CD8-positive, alpha-beta memory T cell (primary cell): ENCODE measurements around the gene COG5. TPM values are rescaled to one million over a fixed set of nuclear protein-coding genes. Genes with fewer than 3 reads are reported as not detected.

ENCODE experiments used
- CTCF ChIA-PET: fragments of 350-600 bp; sonication (Branson Sonifier 250); formaldehyde crosslinking; loops from one replicate; lab custom pipeline; 2021; ENCODE audit warnings: antibody characterized with exemption; lab: Charles Lee
- POLR2A ChIA-PET: fragments of 350-600 bp; sonication (Branson Sonifier 250); formaldehyde crosslinking; loops from one replicate; lab custom pipeline; 2021; ENCODE audit warnings: antibody characterized with exemption; lab: Charles Lee
- DNase-seq, 5 donors: peaks; one replicate each; pipeline versions ENCODE4 v3.0.0 to v3.0.0-alpha.2; 2020 to 2022; ENCODE audit warnings: mixed read lengths in 1 of 5
- H3K27ac ChIP-seq: one replicate; pipeline ENCODE4 v1.7.0; 2013; ENCODE audit warnings: low read depth, mild to moderate bottlenecking, low read length, moderate library complexity
- H3K27me3 ChIP-seq: 2 replicates; pipeline ENCODE4 v1.7.0; 2013; ENCODE audit warnings: low read length, mild to moderate bottlenecking; ENCODE audit not compliant: insufficient read depth, poor library complexity, severe bottlenecking
- H3K36me3 ChIP-seq: 2 replicates; pipeline ENCODE4 v1.7.0; 2013; ENCODE audit warnings: mild to moderate bottlenecking, low read length, moderate library complexity; ENCODE audit not compliant: insufficient read depth
- H3K4me1 ChIP-seq: 2 replicates; pipeline ENCODE4 v1.7.0; 2013; ENCODE audit warnings: mild to moderate bottlenecking, low read length, moderate library complexity; ENCODE audit not compliant: insufficient read depth
- H3K4me3 ChIP-seq: 2 replicates; pipeline ENCODE4 v1.7.0; 2013; ENCODE audit warnings: mild to moderate bottlenecking, low read length
- H3K9me3 ChIP-seq: 2 replicates; pipeline ENCODE4 v1.7.0; 2013; ENCODE audit warnings: mild to moderate bottlenecking, low read length
- H3K27ac Mint-ChIP-seq, 8 donors: one replicate each; pipeline ENCODE4 v1.8.0; 2020 to 2021; ENCODE audit warnings: mixed read lengths in 8 of 8, mild to moderate bottlenecking in 6 of 8, inconsistent platforms in 3 of 8, moderate library complexity in 3 of 8
- H3K27me3 Mint-ChIP-seq, 2 donors: one replicate each; pipeline ENCODE4 v1.8.0; 2020 to 2021; ENCODE audit warnings: mixed read lengths in 2 of 2, mild to moderate bottlenecking in 1 of 2, moderate library complexity in 1 of 2
- H3K36me3 Mint-ChIP-seq, 3 donors: one replicate each; pipeline ENCODE4 v1.8.0; 2020 to 2021; ENCODE audit warnings: mixed read lengths in 3 of 3, inconsistent platforms in 1 of 3, mild to moderate bottlenecking in 1 of 3
- H3K4me1 Mint-ChIP-seq, 3 donors: one replicate each; pipeline ENCODE4 v1.8.0; 2020 to 2021; ENCODE audit warnings: mixed read lengths in 3 of 3, inconsistent platforms in 1 of 3, mild to moderate bottlenecking in 1 of 3
- H3K4me3 Mint-ChIP-seq, 7 donors: one replicate each; pipeline ENCODE4 v1.8.0; 2020 to 2021; ENCODE audit warnings: mixed read lengths in 7 of 7, mild to moderate bottlenecking in 6 of 7, moderate library complexity in 4 of 7, inconsistent platforms in 2 of 7
- H3K9me3 Mint-ChIP-seq, 5 donors: one replicate each; pipeline ENCODE4 v1.8.0; 2020 to 2022; ENCODE audit warnings: mixed read lengths in 5 of 5, mild to moderate bottlenecking in 3 of 5, moderate library complexity in 2 of 5, inconsistent platforms in 1 of 5
- polyA plus RNA-seq: library from polyadenylated mRNA; unstranded; fragments of 300-500 nt; fragmentation: Illumina TruSeq; gene quantifications from one replicate; pipeline ENCODE4 v1.2.3, GENCODE V29; 2021
- total RNA-seq, 2 experiments: library from RNA; stranded (reverse); gene quantifications; one replicate each; pipeline ENCODE4 v1.2.3, GENCODE V29; 2021

Gene COG5
- total and polyA plus RNA-seq, 3 experiments from 2014 or later: 29.2 to 39.4 (median 38.9) TPM

- Histone ChIP-seq H3K27ac (no peak overlapping the region), H3K9me3 (no peaks in the 10 kb centered on the region), H3K4me3 (no peak overlapping the region), H3K27me3 (no peaks in the 10 kb centered on the region), H3K36me3 (no peaks in the 10 kb centered on the region), H3K4me1 (no peaks in the 10 kb centered on the region)
- Mint-ChIP-seq H3K27me3 (peaks cover 0 to 2% of the 10 kb centered on the region in 2 donors), H3K9me3 (no peaks in the 10 kb centered on the region), H3K4me3 (no peak overlapping the region), H3K27ac (peak overlapping the region in 1 of 8 donors; percentile 37), H3K4me1 (peaks cover 0 to 4% (median 3%) of the 10 kb centered on the region in 3 donors), H3K36me3 (peaks cover 13 to 26% (median 21%) of the 10 kb centered on the region in 3 donors)
- no peak for DNase-seq
- ChIA-PET CTCF (no interaction called here), POLR2A (no interaction called here)
Measured at GRCh38 chr7:107312418-107312817, 251.3 kb downstream of the COG5 start.

GRCh38 chr7:107309296-107309695 lies 254.4 kb downstream of the COG5 start:
- DNase-seq: no peak

GRCh38 chr7:107304636-107305035 lies 259.1 kb downstream of the COG5 start:
- H3K9me3 Mint-ChIP-seq: no peaks in the 10 kb centered on the region
- H3K27me3 Mint-ChIP-seq: no peaks in the 10 kb centered on the region
- H3K27ac Mint-ChIP-seq: peak overlapping the region in 2 of 8 donors; percentile 1 to 13
- peaks cover 0 to 6% (median 6%) of the 10 kb centered on the region in 3 donors for H3K36me3 Mint-ChIP-seq
- Histone ChIP-seq H3K27me3 (no peaks in the 10 kb centered on the region), H3K27ac (no peak overlapping the region), H3K36me3 (no peaks in the 10 kb centered on the region), H3K9me3 (no peaks in the 10 kb centered on the region), H3K4me3 (no peak overlapping the region), H3K4me1 (no peaks in the 10 kb centered on the region)
- peaks cover 0 to 15% (median 7%) of the 10 kb centered on the region in 3 donors for H3K4me1 Mint-ChIP-seq
- no peak for DNase-seq
- no peak overlapping the region for H3K4me3 Mint-ChIP-seq
- ChIA-PET POLR2A (no interaction called here), CTCF (no interaction called here)

More at GRCh38 chr7:107309296-107309695, 254.4 kb downstream of the COG5 start:
- POLR2A ChIA-PET: no interaction called here
- Histone ChIP-seq H3K4me3 (no peak overlapping the region), H3K9me3 (no peaks in the 10 kb centered on the region), H3K4me1 (no peaks in the 10 kb centered on the region), H3K36me3 (no peaks in the 10 kb centered on the region), H3K27ac (no peak overlapping the region), H3K27me3 (no peaks in the 10 kb centered on the region)
- H3K9me3 Mint-ChIP-seq: no peaks in the 10 kb centered on the region
- peaks cover 0 to 14% (median 8%) of the 10 kb centered on the region in 3 donors for H3K4me1 Mint-ChIP-seq
- H3K36me3 Mint-ChIP-seq: peaks cover 10 to 22% (median 13%) of the 10 kb centered on the region in 3 donors
- CTCF ChIA-PET: no interaction called here
- no peak overlapping the region for H3K27ac Mint-ChIP-seq
- H3K4me3 Mint-ChIP-seq: no peak overlapping the region
- H3K27me3 Mint-ChIP-seq: no peaks in the 10 kb centered on the region

GRCh38 chr7:107304063-107304462 lies 259.7 kb downstream of the COG5 start:
- Histone ChIP-seq H3K4me3 (no peak overlapping the region), H3K27ac (no peak overlapping the region), H3K9me3 (no peaks in the 10 kb centered on the region), H3K36me3 (no peaks in the 10 kb centered on the region), H3K4me1 (no peaks in the 10 kb centered on the region), H3K27me3 (no peaks in the 10 kb centered on the region)
- H3K4me1 Mint-ChIP-seq: peaks cover 0 to 15% (median 9%) of the 10 kb centered on the region in 3 donors
- H3K9me3 Mint-ChIP-seq: no peaks in the 10 kb centered on the region
- CTCF ChIA-PET: no interaction called here
- peak overlapping the region in 1 of 8 donors; percentile 2 for H3K27ac Mint-ChIP-seq
- no peaks in the 10 kb centered on the region for H3K27me3 Mint-ChIP-seq
- no peak overlapping the region for H3K4me3 Mint-ChIP-seq
- no peak for DNase-seq
- H3K36me3 Mint-ChIP-seq: peaks cover 0 to 7% (median 6%) of the 10 kb centered on the region in 3 donors
- POLR2A ChIA-PET: no interaction called here

GRCh38 chr7:107302250-107302847 lies 261.4 kb downstream of the COG5 start:
- CTCF ChIA-PET: no interaction called here
- peaks cover 0 to 13% (median 7%) of the 10 kb centered on the region in 3 donors for H3K36me3 Mint-ChIP-seq

GRCh38 chr7:107294182-107294581 lies 269.5 kb downstream of the COG5 start:
- peaks cover 6% of the 10 kb centered on the region for H3K36me3 ChIP-seq
- Mint-ChIP-seq H3K4me1 (peaks cover 0 to 2% (median 0%) of the 10 kb centered on the region in 3 donors), H3K27ac (peak overlapping the region in 2 of 8 donors; percentile 7 to 17), H3K27me3 (no peaks in the 10 kb centered on the region), H3K36me3 (peaks cover 17 to 56% (median 31%) of the 10 kb centered on the region in 3 donors), H3K4me3 (no peak overlapping the region), H3K9me3 (no peaks in the 10 kb centered on the region)
- no peak overlapping the region for H3K4me3 ChIP-seq
- ChIA-PET CTCF (no interaction called here), POLR2A (no interaction called here)
- no peaks in the 10 kb centered on the region for H3K4me1 ChIP-seq
- DNase-seq: no peak
- no peaks in the 10 kb centered on the region for H3K9me3 ChIP-seq
- H3K27me3 ChIP-seq: no peaks in the 10 kb centered on the region
- H3K27ac ChIP-seq: no peak overlapping the region

More at GRCh38 chr7:107302250-107302847, 261.4 kb downstream of the COG5 start:
- Histone ChIP-seq H3K4me1 (no peaks in the 10 kb centered on the region), H3K9me3 (no peaks in the 10 kb centered on the region), H3K4me3 (no peak overlapping the region), H3K27ac (no peak overlapping the region), H3K27me3 (no peaks in the 10 kb centered on the region), H3K36me3 (no peaks in the 10 kb centered on the region)
- POLR2A ChIA-PET: no interaction called here
- DNase-seq: no peak
- Mint-ChIP-seq H3K9me3 (no peaks in the 10 kb centered on the region), H3K27ac (peak overlapping the region in 1 of 8 donors; percentile 17), H3K4me1 (peaks cover 0 to 15% (median 10%) of the 10 kb centered on the region in 3 donors), H3K27me3 (no peaks in the 10 kb centered on the region), H3K4me3 (no peak overlapping the region)

GRCh38 chr7:107292591-107292990 lies 271.1 kb downstream of the COG5 start:
- Mint-ChIP-seq H3K27me3 (no peaks in the 10 kb centered on the region), H3K36me3 (peaks cover 22 to 57% (median 33%) of the 10 kb centered on the region in 3 donors), H3K27ac (peak overlapping the region in 1 of 8 donors; percentile 45), H3K4me3 (no peak overlapping the region), H3K9me3 (no peaks in the 10 kb centered on the region), H3K4me1 (no peaks in the 10 kb centered on the region)
- H3K4me3 ChIP-seq: no peak overlapping the region
- H3K36me3 ChIP-seq: peaks cover 6% of the 10 kb centered on the region
- no peaks in the 10 kb centered on the region for H3K27me3 ChIP-seq
- ChIA-PET POLR2A (no interaction called here), CTCF (no interaction called here)
- H3K27ac ChIP-seq: no peak overlapping the region
- no peaks in the 10 kb centered on the region for H3K9me3 ChIP-seq
- no peak for DNase-seq
- no peaks in the 10 kb centered on the region for H3K4me1 ChIP-seq

GRCh38 chr7:107291434-107291833 lies 272.3 kb downstream of the COG5 start:
- POLR2A ChIA-PET: no interaction called here
- CTCF ChIA-PET: no interaction called here
- DNase-seq: no peak
- Mint-ChIP-seq H3K9me3 (no peaks in the 10 kb centered on the region), H3K4me1 (no peaks in the 10 kb centered on the region), H3K27ac (peak overlapping the region in 1 of 8 donors; percentile 44), H3K27me3 (no peaks in the 10 kb centered on the region), H3K4me3 (no peak overlapping the region), H3K36me3 (peaks cover 22 to 59% (median 34%) of the 10 kb centered on the region in 3 donors)
- H3K9me3 ChIP-seq: no peaks in the 10 kb centered on the region
- no peak overlapping the region for H3K27ac ChIP-seq
- no peaks in the 10 kb centered on the region for H3K27me3 ChIP-seq
- H3K4me3 ChIP-seq: no peak overlapping the region
- peaks cover 6% of the 10 kb centered on the region for H3K36me3 ChIP-seq
- no peaks in the 10 kb centered on the region for H3K4me1 ChIP-seq
